Cardiac septum (tissue), 1 donor: ENCODE results near the gene PRPF4. TPM values are rescaled to one million over a fixed set of nuclear protein-coding genes. Genes with fewer than 3 reads are reported as not detected.
"Not testable (repeated sequence)": the region's sequence is repeated elsewhere in the genome, so short reads cannot be mapped to it uniquely, and the experiment has no call there.

Source experiments
- DNase-seq: peaks from one replicate; pipeline ENCODE4 v3.0.0-alpha.2; 2020; ENCODE audit warnings: low spot score
- intact Hi-C: fragments of 100-400 bp; cut with DNase I; formaldehyde crosslinking; loops from one replicate; pipeline ENCODE4 v1.14.0; 2022
- total RNA-seq: library from RNA; stranded (reverse); fragmentation: NEBNext Ultra II Directional; extraction: Animal tissue kit (Norgen Biotek cat#: 25700); gene quantifications from one replicate; pipeline ENCODE4 v1.2.1, GENCODE V29; 2021
- donor health status: DM: no; HTN: no; CAD: no.

Gene PRPF4
- total RNA-seq, 1 donor from 2014 or later = 10.5 TPM

- intact Hi-C loops = no loop called here
Observed at GRCh38 chr9:113261917-113262671, 13.4 kb upstream of the PRPF4 start.

GRCh38 chr9:113266174-113266573 lies 9.3 kb upstream of the PRPF4 start:
- intact Hi-C loops = no loop called here
- DNase-seq = no peak

More at GRCh38 chr9:113261917-113262671, 13.4 kb upstream of the PRPF4 start:
- no peak for DNase-seq

DNA sequence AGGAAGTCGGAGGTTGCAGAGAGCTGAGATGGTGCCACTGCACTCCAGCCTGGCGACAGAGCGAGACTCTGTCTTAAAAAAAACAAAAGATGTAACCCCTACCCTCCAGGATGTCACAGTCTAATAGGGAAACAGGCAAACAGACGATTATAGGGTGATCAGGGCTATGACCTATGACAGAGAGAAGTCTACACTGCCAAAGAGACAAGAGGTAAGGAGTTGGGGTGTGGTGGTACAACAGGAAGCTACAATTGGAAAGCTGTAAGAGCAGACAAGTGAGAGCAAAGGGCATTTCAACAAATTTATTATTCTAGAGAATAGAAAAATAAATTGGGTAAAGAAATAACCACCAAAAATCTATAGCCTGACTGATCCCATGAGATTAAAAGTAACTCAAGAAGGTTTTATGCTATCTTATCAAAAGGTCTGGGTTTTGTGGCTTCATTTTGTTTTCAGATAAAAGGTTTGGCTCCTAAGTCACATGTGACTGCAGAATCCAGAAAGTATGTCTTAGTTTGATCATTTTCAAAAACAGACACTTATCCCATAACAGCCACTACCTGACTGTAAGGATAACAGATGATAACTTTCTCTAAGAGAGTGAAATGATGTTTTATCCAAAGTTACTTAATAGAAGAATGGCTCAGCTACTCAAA lies 7.4 kb upstream of the PRPF4 start:
- no peak for DNase-seq
- intact Hi-C loops = no loop called here

- no peak for DNase-seq
- intact Hi-C loops = no loop called here
Observed at GRCh38 chr9:113269355-113269754, 6.1 kb upstream of the PRPF4 start.

DNA sequence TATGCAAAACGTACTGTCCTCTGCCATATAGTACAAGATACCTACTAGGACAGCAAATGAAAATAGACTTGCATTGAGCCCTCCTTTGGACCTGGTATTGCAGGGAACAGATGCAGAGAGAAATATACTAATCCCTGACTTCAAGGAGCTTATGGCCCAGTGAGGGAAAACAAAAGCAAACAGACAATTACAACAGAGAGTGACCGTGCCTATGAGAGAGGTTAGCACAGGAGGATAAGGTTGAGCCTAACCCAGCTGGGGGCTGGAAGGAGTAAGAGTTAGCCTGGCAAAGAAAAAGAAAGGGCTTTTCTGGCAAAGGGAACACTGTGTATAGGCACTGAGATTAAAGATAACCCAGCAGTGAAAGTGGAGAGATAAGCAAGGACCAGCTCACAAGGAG lies 5.6 kb upstream of the PRPF4 start:
- DNase-seq = no peak
- intact Hi-C loops = loop anchor here (10.0 kb wide), 1 partner anchor 315 kb away; no protein-coding TSS in a partner anchor

DNA sequence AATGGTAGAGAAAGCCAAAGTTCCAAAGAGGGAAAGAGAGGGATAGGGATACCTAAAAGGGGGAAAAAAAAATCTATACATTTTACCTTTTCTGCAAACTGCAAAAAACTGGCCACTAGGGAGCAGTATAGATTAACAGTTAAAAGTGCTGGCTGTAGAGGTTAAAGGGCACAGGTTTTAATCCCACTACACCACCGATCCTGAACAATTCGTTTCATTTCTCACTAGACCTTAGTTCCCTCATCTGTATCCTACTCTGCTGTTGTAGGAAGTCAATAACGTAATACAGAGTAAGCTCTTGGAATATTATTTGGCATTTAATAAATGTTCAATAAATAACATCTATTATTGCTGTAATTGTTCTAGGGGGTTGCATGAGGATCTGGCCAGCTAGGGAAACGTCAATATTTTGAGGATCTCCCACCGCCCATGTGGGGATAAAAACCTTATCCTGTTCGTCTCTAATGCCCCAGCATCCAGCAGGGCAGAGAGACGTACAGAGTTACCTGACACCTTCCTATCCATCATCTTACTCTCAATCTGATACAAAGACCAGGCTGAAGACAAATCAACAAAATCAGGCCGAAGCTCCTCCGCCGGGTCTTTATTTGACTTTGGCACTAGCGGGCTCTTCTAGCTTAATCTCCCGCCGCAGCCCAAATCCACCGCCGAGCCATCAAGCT lies 843 bp upstream of the PRPF4 start:
- no peak for DNase-seq
- intact Hi-C loops = loop anchor here (1.0 to 10.0 kb wide), 5 partner anchors 54 to 384 kb away; partner anchors contain the start of genes C9orf43, FKBP15, POLE3 and SLC31A1

DNA sequence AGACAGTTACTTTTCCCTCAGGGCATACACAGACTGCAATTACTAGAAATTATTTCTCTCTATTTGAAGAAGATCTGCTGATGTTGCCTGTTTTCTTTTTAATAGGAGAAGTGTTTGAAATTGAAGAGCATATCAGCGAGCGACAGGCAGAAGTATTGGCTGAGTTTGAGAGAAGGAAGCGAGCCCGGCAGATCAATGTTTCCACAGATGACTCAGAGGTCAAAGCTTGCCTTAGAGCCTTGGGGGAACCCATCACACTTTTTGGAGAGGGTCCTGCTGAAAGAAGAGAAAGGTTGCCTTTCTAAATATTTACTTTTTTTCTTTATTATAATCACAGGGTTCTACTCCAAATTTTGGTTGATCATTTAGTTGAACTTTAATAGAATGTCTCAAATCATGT lies 3.4 kb downstream of the PRPF4 start:
- intact Hi-C loops = loop anchor here (10.0 kb wide), 1 partner anchor 306 kb away; no protein-coding TSS in a partner anchor
- no peak for DNase-seq

GRCh38 chr9:113281356-113281755 lies 5.9 kb downstream of the PRPF4 start:
- intact Hi-C loops = no loop called here
- no peak for DNase-seq

- intact Hi-C loops = no loop called here
- no peak for DNase-seq
Observed at GRCh38 chr9:113289091-113289490, 13.6 kb downstream of the PRPF4 start.

DNA sequence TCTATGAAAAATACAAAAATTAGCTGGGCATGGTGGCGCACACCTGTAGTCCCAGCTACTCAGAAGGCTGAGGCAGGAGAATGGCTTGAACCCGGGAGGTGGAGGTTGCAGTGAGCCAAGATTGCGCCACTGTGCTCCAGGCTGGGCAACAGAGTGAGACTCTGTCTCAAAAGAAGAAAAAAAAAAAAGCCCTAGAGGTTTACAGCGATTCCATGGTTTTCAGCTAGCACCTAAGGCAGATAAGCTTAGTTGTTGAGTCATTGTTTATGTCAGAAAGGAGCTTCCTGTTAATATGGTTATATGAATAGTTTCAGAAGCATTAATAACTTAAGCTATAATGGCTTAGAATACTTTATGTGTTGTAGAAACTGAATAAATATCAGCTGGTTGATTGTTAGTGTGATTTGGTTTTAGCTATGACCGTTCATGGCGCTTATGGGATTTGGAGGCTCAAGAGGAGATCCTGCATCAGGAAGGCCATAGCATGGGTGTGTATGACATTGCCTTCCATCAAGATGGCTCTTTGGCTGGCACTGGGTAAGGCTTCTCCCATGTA lies 14.7 kb downstream of the PRPF4 start:
- DNase-seq = no peak
- intact Hi-C loops = no loop called here

GRCh38 chr9:113293285-113293878 lies 17.9 kb downstream of the PRPF4 start:
- intact Hi-C loops = no loop called here

GRCh38 chr9:113296247-113296646 lies 20.8 kb downstream of the PRPF4 start:
- DNase-seq, intact Hi-C loops: not testable (repeated sequence)

More at GRCh38 chr9:113293285-113293878, 17.9 kb downstream of the PRPF4 start:
- no peak for DNase-seq

GRCh38 chr9:113296796-113297558 lies 21.5 kb downstream of the PRPF4 start:
- DNase-seq = no peak
- intact Hi-C loops = no loop called here

DNA sequence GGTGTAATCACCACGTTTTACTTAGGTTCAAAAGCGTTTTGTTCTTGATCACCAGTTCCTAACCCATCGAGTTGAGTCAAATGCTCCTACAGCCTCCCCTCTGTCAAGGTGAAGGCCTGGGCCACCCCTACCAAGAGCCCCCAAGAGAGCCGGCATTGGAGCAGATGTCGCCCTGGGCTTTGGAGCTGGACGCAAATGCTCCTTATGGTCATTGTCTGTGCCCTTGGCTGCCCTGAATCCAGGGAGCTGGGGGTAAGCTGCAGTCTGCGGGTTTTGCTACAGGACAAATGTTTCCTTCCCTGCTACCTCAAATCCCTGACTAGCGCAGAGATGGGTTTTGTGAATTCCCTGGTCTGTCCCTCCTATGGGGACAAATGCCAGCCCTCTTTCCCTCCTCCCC lies 22.9 kb downstream of the PRPF4 start:
- no peak for DNase-seq
- intact Hi-C loops = no loop called here

DNA sequence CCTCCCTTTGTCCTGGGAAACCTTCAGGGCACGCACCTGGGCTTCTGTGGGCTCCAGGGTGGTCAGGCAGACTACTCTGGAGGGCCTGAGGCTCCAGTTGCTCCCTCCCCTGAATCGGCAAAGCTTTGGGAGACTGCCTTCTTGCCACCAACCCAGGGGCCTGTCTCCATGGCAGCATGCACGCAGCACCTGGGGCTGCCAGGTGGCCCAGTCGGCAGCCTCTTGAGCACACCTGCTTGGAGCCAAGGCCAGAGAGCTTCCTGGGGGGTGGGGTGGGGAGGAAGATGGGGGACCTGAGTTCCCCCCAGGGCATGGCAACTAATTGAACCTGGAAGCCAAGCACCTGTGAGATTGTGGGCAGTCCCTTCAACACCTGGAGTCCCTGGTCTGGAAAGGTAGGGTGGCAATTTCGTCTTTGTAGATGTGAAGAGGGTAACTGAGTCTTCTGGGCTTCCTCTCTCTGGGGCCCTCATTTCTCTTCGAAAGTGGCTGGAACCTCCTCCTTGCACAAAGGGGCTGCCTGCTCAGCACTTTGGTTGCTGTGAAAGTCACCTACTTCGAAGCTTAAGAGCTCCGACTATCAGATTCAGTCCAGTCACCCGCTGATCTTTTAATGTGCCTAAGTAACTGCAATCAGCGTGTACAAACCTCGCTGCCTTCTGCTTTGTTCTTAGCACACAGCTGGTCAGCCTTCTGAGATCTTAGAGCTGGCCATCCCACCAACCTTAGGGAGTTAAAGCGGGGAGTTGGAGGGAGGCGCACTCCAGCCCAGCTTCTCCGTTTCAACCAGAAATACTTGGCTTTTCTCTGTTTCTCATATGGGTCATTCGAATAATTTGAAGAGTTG lies 23.7 kb downstream of the PRPF4 start:
- intact Hi-C loops = no loop called here

DNA sequence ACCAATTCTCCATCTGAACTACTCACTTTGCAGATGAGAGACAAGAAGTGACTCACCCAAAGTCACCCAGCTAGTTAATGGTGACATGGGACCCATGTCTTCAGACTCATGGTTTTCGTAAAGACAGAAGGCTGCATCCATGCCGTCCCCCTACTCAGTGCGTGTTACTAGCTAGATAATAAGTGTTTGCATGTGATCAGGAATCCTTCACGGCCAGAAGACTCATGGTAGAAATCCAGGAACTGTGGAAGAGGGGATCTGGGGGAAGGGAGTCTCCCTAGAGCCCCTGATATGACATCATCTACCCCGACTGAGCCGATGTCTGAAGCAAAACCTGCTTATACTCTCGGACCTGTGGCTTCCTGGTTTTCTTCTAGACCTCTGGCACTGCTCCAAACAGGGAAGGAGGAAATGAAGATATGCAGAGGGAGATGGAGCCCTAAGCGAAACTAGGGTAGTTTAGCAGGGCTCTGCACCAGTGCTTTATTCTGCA lies 24.4 kb downstream of the PRPF4 start:
- intact Hi-C loops = no loop called here
- no peak for DNase-seq

More for the DNA sequence above, 23.7 kb downstream of the PRPF4 start:
- no peak for DNase-seq

GRCh38 chr9:113301548-113301947 lies 26.1 kb downstream of the PRPF4 start:
- no peak for DNase-seq
- intact Hi-C loops = no loop called here
